Uterus (tissue), 2 donors: Measurements from ENCODE around the gene GRHL3.

Experiments used
- CTCF ChIP-seq, 4 experiments: fragments of 200-600 bp in 2 of 4; fragments of 450-650 bp in 2 of 4; sonication (generic) in 2 of 4; IDR thresholded peaks; one replicate each; pipeline ENCODE4 v1.5.1; 2016 to 2019; ENCODE audit warnings: antibody characterized with exemption in 4 of 4, mild to moderate bottlenecking in 2 of 4, moderate library complexity in 1 of 4
- POLR2A ChIP-seq, 2 donors: fragments of 450-650 bp; IDR thresholded peaks; one replicate each; pipeline ENCODE4 v1.6.1; 2016; ENCODE audit warnings: antibody characterized with exemption in 2 of 2, mild to moderate bottlenecking in 1 of 2, moderate library complexity in 1 of 2

- TF ChIP-seq POLR2A (IDR thresholded peaks at IDR 0.05) (no peak), CTCF (IDR thresholded peaks at IDR 0.05) (no peak)
These were observed 37.9 kb downstream of the GRHL3 start for GRCh38 chr1:24357038-24357437.
